UCSD-AML1 (cell line): ENCODE data around the gene GID8.
"Not testable (repeated sequence)": the region's sequence is repeated elsewhere in the genome, so short reads cannot be mapped to it uniquely, and the experiment has no call there.

Experiments
- DNase-seq: peaks from one replicate; lab custom pipeline; 2025; ENCODE audit not compliant: unreplicated experiment; lab: John Stamatoyannopoulos, UW

Gene GID8

GRCh38 chr20:62956387-62957135 lies 18.6 kb downstream of the GID8 start:
- no peak for DNase-seq

DNA sequence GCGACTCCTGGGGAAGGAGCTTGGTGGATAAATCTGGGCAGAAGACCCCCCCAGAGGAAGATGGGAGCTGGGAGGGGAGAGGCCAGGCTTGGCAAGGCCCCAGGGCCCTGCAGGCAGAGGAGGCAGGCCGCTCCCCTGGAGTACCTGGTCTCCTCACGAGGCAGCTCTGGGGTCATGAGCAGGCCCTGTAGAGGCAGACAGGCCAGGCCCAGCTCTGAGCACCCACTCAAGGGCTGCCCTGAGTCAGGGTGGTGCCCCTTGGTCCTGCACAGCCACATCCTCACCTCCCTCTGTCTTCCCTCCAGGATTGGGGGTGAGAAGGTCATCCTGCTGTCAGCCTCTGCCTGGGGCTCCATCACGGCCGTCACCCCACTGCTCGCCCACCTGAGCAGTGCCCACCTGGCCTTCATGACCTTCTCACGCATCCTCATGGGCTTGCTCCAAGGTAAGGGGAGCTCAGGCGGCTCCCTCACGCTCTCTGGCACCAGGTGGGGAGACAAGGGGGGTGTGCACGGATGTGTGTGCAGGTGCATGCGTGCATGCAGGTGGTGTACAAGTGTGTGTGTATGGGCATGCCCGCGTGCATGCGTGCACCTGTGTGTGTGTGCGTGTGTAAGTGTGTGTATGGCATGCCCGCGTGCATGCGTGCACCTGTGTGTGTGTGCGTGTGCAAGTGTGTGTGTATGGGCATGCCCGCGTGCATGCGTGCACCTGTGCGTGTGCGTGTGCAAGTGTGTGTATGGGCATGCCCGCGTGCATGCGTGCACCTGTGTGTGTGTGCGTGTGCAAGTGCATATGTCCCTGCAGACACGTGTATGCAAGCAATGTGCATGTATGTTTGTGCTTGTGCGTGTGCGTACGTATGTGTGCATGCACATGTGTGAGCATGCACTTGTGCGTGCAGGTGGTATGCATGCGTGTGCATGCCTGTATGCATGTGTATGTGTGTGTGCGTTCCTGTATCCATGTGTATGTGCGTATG lies 19.5 kb downstream of the GID8 start:
- DNase-seq: no peak

DNA sequence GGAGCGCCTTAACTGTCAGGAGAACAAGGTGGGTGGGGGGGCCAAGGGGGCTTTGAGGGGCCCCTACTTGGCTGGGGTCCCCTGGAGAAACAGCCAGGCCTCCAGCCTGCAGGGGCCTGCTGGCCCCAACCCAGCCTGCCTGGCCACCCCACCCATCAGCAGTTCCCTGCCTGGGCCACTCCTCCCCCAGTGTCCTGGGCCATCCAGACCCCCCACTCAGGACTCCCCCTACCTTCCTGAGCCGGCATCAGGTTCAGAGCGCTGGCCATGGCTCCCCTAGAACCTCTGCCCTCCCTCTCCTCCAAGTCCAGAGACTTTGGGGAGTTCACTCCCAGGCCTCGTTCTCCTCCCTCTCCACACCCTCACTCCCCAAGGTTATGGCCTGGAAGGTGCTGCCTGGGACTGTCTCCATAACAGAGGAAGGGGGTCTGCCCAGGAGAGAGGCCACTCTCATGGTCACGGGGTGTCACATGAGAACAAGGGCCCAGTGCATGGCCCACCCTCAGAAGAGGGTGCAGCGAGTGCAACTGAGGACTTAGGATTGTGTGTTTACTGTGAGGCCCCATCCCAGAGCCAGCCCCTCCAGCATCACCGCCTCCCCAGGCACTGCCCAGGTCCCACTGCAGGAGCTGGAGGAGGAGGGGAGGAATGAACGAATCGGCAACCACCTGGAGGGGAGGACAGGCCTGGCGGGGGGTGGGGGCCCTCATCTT lies 20.6 kb downstream of the GID8 start:
- no peak for DNase-seq

DNA sequence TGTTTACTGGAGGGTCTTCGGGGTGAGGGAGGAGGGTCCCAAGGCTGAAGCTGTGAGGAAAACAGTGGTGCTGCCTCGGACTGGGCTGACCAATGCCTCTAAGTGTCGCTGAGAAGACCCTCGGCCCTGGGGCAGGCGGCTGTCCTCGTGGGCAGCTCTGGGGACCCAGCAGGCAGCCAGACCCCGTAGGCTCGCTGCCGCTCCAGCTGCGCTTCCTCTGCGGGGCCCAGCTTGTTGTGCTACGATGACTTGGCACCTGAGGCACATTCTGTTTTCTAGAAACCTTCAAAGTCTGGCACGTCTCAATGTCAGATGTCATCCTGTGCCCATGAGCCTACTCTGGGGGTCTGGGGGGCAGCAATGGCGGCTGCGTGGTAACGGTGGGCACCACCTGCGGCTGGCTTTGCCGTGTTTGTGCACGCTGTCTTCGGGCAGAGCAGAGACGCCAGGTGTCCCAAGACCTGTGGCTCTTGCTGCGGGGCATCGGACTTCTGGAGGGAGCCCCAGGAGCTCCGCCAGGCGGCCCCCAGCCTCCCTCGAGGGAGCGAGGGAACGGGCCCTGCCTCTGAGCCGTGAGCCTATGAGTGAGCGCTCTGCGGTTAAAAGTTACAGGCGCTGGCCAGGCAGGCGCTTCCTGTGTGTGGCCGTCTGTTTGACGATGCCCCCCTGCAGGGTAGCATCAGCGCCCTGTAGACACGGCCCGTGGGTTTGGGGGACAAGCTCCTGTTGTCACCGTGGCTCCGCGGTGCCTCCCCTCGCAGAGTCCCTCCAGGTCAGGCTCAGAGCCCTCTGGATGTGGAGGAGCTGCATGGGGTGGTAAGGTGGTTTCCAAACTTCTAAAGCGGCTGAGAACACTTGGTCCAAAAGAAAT lies 21.4 kb downstream of the GID8 start:
- DNase-seq: no peak

DNA sequence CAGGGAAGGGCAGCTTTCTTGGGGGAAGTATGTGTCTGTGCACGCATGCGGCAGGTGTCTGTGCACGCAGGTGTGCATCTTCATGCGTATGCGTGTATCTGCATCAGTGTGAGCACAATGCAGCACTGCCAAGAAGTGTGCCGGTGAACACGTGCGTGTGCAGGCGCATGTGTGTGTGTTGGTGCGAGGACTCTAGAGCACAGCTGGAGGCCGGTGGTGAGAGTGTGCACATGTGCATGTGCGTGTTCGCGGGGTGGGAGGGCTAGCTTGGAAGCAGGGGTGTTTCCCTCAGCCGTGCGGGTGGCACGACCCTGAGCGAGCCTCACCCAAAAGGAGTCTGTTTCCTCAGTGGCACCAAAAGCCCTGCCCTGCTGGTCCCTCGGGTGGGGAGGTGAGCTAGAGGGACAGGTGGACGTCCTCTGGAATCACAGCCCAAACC lies 22.1 kb downstream of the GID8 start:
- DNase-seq: no peak

DNA sequence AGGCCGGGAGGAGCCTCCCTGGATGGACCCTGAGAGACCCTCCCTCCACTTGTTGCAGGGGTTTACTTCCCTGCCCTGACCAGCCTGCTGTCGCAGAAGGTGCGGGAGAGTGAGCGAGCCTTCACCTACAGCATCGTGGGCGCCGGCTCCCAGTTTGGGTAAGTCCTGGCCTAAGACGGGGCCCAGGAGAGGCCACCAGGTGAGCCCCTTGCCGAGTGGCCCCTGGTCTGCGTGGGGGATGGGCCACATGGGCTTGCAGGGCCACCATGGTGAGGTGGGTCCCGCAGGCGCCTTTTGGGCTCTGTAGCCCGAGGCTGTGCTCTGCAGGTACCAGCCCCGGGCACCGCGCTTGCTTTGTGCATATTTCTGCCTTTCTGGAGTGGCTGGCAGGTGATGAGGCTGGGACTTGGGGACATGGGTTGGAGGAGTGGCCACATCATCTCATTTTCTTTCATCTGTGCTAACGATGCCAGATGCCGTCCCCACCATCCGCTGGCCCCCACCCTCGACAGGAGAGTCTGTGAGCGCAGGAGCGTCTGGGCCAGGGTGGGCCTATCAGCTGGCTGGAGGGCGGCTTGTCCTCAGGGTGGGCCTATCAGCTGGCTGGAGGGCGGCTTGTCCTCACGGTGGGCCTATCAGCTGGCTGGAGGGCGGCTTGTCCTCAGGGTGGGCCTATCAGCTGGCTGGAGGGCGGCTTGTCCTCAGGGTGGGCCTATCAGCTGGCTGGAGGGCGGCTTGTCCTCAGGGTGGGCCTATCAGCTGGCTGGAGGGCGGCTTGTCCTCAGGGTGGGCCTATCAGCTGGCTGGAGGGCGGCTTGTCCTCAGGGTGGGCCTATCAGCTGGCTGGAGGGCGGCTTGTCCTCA lies 22.7 kb downstream of the GID8 start:
- not testable (repeated sequence) for DNase-seq

DNA sequence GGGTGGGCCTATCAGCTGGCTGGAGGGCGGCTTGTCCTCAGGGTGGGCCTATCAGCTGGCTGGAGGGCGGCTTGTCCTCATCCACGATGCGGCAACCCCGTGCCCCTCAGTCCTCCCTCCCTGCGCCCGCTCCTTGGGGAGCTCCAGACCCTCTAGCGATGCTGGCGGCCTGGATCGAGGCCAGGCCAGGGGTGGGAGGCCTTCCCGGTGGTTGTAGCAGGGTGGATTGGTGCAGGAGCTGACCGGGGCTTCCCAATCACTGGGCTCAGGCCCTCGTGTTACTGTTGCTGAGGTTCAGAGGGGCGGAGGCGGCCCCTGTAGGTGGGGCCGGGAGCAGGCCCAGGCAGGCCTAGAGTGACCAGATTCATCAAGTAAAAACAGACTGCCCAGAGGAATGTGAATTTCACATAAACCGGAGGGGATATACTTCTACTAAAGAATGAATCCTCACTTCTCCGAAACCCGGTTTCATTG lies 23.4 kb downstream of the GID8 start:
- no peak for DNase-seq

DNA sequence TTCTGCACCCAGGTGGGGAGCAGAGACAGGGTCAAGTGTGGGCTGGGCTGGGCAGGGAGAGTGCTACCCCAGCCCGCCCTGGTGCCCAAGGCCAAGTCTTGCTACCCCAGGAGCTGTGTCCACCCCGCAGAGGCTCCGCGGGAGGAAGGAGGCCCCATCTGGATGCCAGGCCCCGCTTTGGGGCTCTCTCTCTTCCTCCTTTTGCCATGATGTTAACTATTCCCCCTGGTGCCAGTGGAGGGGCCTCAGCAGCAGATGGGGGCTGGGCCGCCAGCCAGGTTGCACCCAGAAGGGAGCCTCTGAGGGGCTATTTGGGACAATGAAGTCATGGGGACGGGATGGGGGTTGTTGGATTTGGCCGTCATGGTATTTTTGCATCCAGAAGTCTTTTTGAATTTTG lies 23.9 kb downstream of the GID8 start:
- no peak for DNase-seq

DNA sequence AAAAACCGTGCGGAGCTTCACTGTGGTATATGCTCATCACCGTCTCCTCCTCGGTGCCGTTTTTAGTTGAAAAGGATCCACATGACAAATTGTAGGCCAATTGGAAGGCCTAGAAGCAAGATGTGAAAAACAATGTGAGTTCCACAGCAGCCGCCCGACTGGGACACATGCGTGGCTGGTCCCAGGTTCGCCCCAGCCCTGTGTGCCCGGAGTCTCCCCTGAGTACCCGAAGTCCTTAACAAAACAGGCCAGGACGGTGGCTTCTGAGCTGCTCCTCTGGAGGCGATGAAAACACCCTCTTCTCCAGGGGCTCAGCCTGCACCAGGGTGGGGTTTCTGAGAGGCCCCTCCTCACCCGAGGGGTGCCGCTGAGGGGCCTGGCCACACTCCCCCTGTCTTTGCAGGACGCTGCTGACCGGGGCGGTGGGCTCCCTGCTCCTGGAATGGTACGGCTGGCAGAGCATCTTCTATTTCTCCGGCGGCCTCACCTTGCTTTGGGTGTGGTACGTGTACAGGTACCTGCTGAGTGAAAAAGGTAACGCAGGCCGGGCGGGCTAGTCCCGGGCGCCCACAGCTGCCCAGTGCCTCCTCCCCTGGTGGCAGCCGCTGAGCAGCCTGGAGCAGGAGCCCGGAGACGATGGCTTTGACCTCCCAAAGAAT lies 24.4 kb downstream of the GID8 start:
- no peak for DNase-seq

DNA sequence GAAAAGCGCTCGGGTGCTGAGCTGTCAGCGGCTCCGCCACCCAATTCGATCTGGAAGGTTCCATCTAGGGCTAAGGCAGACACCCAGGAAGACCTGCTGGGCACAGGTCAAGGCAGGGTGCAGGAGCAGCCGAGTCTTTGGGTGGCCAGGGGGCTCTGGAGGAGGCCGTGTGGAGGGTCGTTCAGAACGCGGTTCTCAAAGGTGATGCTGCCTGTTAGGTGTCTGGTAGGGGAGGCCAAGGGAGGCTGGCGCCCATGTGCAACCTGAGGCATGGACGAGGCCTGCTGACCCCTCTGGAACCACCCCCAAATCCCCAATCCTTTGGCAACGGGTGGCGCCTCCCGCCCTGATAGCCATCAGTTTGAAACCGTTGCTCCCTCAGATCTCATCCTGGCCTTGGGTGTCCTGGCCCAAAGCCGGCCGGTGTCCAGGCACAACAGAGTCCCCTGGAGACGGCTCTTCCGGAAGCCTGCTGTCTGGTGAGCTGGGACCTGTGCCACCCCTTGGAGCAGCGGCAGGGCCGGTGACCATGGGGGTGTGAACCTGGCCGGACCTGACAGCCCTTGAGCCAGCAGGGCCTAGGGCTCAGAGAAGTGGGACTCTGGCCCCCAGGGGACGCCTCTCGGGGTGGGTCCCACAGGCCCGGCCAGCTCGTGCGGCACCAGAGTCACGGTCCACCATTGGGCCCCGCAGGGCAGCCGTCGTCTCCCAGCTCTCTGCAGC lies 25.1 kb downstream of the GID8 start:
- no peak for DNase-seq

GRCh38 chr20:62963614-62964397 lies 25.9 kb downstream of the GID8 start:
- DNase-seq: no peak

DNA sequence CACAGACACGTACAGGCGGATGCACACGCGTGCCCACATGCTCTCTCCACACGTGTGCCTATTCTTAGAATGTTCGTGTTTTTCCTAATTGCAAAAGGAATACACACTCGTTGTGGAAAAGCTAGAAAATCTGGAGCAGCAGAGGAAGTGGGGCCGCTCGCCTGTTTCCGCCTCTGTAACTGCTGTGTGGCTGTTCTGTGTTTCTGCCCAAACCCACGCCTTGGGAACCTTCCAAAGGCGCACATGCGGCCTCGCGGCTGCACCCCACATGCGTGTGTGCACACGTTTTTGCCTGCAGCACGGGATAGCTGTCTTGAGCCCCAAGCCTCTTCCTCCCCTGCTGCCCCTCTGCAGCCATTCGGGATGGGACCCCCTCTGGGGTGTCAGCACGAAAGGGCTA lies 26.8 kb downstream of the GID8 start:
- DNase-seq: no peak

DNA sequence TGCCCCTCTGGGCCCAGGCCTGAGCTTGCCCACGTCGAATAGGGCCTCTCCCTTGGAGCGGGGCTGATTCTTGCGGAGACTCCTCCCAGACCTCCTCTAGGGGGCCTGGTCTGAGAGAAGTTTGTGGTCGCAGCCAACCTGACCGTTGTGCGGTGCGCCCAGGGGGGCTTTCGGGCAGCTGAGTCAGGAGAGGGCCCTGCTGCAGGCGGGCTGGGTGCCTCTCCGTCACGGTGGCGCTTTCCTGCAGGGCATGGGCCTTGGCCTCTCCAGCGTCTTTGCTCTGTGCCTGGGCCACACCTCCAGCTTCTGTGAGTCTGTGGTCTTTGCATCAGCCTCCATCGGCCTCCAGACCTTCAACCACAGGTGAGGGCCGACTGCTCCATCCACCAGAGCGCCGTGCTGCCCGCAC lies 27.4 kb downstream of the GID8 start:
- DNase-seq: no peak

GRCh38 chr20:62966212-62967148 lies 28.5 kb downstream of the GID8 start:
- no peak for DNase-seq

- no peak for DNase-seq
Observed at GRCh38 chr20:62967149-62967501, 29.2 kb downstream of the GID8 start.

GRCh38 chr20:62967628-62968351 lies 29.8 kb downstream of the GID8 start:
- DNase-seq: no peak
